ACC112 (cell line): ENCODE measurements around the gene ARID3B.
"Not testable (repeated sequence)": the region's sequence is repeated elsewhere in the genome, so short reads cannot be mapped to it uniquely, and the experiment has no call there.

Experiments
- H2AFZ ChIP-seq: fragments of 200-600 bp; sonication (generic); one replicate; pipeline ENCODE4 v1.6.0; 2017; ENCODE audit warnings: antibody characterized with exemption, low read length; ENCODE audit not compliant: unreplicated experiment
- H3K27ac ChIP-seq: fragments of 200-600 bp; sonication (generic); 2 replicates; pipeline ENCODE4 v1.5.1; 2014; ENCODE audit warnings: low read depth, mild to moderate bottlenecking, antibody characterized with exemption, low read length, moderate library complexity
- H3K27me3 ChIP-seq: fragments of 200-600 bp; sonication (generic); 2 replicates; pipeline ENCODE4 v1.6.1; 2014; ENCODE audit warnings: mild to moderate bottlenecking, antibody characterized with exemption, low read length, moderate library complexity, mixed read lengths; ENCODE audit not compliant: insufficient read depth
- H3K36me3 ChIP-seq: fragments of 200-600 bp; sonication (generic); 2 replicates; pipeline ENCODE4 v1.6.1; 2016; ENCODE audit warnings: mild to moderate bottlenecking, antibody characterized with exemption, low read length, moderate library complexity, mixed read lengths; ENCODE audit not compliant: insufficient read depth
- H3K4me1 ChIP-seq: fragments of 200-600 bp; sonication (generic); one replicate; pipeline ENCODE4 v1.6.1; 2016; ENCODE audit warnings: low read length, mixed read lengths; ENCODE audit not compliant: insufficient read depth, unreplicated experiment, control insufficient read depth
- H3K4me3 ChIP-seq: fragments of 200-600 bp; sonication (generic); 2 replicates; pipeline ENCODE4 v1.5.1; 2014; ENCODE audit warnings: mild to moderate bottlenecking, low read depth, low read length
- H3K79me2 ChIP-seq: fragments of 200-600 bp; sonication (generic); one replicate; pipeline ENCODE4 v1.6.0; 2016; ENCODE audit warnings: low read length; ENCODE audit not compliant: control insufficient read depth, unreplicated experiment, insufficient read depth

The ARID3B gene

GRCh38 chr15:74628949-74629348 is 87.9 kb downstream of the ARID3B start:
- Histone ChIP-seq H3K4me3 (no peak overlapping the region), H3K27ac (no peak overlapping the region), H3K79me2 (no peaks in the 10 kb centered on the region), H3K36me3 (no peaks in the 10 kb centered on the region), H2AFZ (no peak overlapping the region), H3K27me3 (no peaks in the 10 kb centered on the region), H3K4me1 (no peaks in the 10 kb centered on the region)

DNA sequence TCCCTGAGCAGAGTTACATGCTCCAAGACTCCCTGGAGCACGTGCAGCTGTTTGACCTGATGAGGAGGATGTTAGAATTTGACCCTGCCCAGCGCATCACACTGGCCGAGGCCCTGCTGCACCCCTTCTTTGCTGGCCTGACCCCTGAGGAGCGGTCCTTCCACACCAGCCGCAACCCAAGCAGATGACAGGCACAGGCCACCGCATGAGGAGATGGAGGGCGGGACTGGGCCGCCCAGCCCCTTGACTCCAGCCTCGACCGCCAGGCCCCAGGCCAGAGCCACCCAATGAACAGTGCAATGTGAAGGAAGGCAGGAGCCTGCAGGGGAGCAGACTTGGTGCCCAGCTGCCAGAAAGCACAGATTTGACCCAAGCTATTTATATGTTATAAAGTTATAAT is 88.7 kb downstream of the ARID3B start:
- H3K4me1 ChIP-seq, H3K36me3 ChIP-seq, H3K27ac ChIP-seq, H3K4me3 ChIP-seq, H2AFZ ChIP-seq, H3K27me3 ChIP-seq, H3K79me2 ChIP-seq: not testable (repeated sequence)

DNA sequence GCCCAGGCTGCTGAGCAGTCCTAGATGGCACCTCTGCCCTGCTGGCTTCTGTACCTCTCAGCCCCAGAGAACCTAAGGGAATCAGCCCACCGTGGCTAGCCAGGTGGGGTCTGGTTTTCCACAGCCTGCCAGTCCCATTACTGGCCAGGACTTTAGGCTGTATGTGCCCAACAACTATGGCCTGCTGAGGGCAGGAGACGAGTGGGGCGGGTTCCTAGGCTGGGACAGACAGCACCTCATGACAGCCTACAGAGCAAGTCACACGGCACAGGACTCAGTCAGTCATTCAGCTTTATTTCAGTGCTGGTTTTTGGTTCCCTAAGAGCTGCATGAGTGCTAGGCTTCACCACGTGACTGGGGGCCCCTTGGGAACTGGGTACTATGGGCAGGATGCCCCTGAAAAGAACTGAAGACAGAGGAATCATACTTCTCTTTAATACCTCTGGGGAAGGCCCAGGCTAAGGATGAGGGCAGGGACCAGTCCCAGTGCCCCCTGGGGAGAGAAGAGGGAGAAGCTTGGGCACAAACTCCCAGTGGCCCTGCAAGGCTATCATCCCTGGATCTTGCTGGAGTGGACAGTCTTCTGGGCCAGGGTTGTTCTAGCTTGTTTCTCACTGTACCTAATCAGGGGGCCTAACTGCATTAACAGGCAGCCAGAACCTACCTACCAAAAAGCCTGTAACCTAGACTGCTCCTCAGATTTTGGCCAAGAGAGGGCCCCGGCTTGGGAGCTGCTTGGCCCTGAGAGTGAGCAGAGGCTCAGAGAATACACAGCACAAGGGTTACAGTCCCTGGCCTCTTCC is 89.5 kb downstream of the ARID3B start:
- Histone ChIP-seq H3K4me1 (no peaks in the 10 kb centered on the region), H3K79me2 (no peaks in the 10 kb centered on the region), H2AFZ (no peak overlapping the region), H3K27me3 (no peaks in the 10 kb centered on the region), H3K4me3 (no peak overlapping the region), H3K27ac (no peak overlapping the region), H3K36me3 (no peaks in the 10 kb centered on the region)

DNA sequence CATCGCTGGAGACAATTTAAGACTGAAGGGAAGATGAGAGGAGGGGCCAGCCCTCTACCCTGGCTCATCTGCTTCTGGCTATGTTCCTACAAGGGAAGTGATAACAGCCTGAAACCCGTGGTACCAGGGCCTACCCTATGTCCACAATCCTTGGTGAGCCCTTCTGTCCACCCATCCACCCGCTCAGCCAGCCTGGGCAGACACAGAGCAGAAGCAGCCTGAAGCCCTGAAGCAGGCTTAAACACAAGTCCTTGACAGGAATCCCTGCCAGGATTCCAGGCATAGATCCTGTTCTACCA is 90.0 kb downstream of the ARID3B start:
- no peak overlapping the region for H3K4me3 ChIP-seq
- H3K27me3 ChIP-seq: no peaks in the 10 kb centered on the region
- no peak overlapping the region for H2AFZ ChIP-seq
- no peaks in the 10 kb centered on the region for H3K36me3 ChIP-seq
- no peak overlapping the region for H3K27ac ChIP-seq
- H3K79me2 ChIP-seq: no peaks in the 10 kb centered on the region
- no peaks in the 10 kb centered on the region for H3K4me1 ChIP-seq

GRCh38 chr15:74631408-74631807 is 90.4 kb downstream of the ARID3B start:
- no peaks in the 10 kb centered on the region for H3K36me3 ChIP-seq
- no peaks in the 10 kb centered on the region for H3K27me3 ChIP-seq
- H3K79me2 ChIP-seq: no peaks in the 10 kb centered on the region
- H3K4me3 ChIP-seq: no peak overlapping the region
- H2AFZ ChIP-seq: no peak overlapping the region
- no peaks in the 10 kb centered on the region for H3K4me1 ChIP-seq
- no peak overlapping the region for H3K27ac ChIP-seq

DNA sequence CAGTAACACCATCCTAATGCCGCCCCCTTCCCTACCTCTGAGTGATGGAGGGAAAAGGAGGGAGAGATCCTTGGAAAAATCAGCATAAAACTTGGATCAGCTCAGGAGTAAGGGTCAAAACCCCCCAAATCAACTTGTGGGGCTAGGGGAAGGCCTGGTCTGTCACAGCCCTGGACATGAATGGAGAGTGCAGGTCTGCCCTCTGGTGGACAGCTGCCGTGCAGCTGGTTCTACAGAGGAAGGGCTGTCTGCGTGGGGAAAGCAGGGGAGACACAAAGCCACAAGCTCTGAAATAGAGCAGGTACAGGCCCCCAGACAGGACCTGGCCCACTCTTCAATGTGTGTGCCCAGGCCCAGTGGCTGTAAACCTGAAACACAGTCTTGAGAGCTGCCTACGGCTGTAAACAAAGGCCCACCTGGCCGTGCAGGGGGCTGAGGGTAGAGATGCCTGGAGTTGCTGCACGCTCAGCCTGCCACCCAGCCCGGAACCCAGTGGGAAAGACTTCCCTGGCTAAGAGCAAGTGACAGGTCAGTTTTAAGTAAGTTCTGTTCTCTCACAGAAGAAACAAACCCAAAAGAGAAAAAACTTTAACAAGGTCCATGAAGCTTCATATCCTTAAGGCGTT is 91.0 kb downstream of the ARID3B start:
- no peak overlapping the region for H3K4me3 ChIP-seq
- H3K79me2 ChIP-seq: no peaks in the 10 kb centered on the region
- no peak overlapping the region for H2AFZ ChIP-seq
- no peaks in the 10 kb centered on the region for H3K4me1 ChIP-seq
- H3K36me3 ChIP-seq: no peaks in the 10 kb centered on the region
- no peaks in the 10 kb centered on the region for H3K27me3 ChIP-seq
- H3K27ac ChIP-seq: no peak overlapping the region

- Histone ChIP-seq H3K4me1 (no peaks in the 10 kb centered on the region), H2AFZ (no peak overlapping the region), H3K79me2 (no peaks in the 10 kb centered on the region), H3K27me3 (no peaks in the 10 kb centered on the region), H3K36me3 (no peaks in the 10 kb centered on the region), H3K27ac (no peak overlapping the region), H3K4me3 (no peak overlapping the region)
These were observed 91.6 kb downstream of the ARID3B start for GRCh38 chr15:74632601-74633000.

DNA sequence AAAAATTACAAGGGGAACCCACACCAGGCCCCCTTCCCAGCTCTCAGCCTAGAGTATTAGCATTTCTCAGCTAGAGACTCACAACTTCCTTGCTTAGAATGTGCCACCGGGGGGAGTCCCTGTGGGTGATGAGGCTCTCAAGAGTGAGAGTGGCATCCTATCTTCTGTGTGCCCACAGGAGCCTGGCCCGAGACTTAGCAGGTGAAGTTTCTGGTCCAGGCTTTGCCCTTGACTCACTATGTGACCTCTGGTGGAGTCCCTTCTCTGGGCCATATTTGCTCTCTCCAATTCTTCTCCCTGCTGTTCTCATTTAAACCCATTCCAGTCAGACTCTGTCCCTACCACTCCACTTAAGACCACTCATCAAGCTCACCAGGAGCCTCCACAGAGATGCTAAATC is 92.8 kb downstream of the ARID3B start:
- Histone ChIP-seq H3K4me3 (no peak overlapping the region), H3K27me3 (no peaks in the 10 kb centered on the region), H3K4me1 (no peaks in the 10 kb centered on the region), H3K79me2 (no peaks in the 10 kb centered on the region), H3K27ac (no peak overlapping the region), H2AFZ (no peak overlapping the region), H3K36me3 (no peaks in the 10 kb centered on the region)

- no peaks in the 10 kb centered on the region for H3K79me2 ChIP-seq
- H3K4me3 ChIP-seq: no peak overlapping the region
- H3K27me3 ChIP-seq: no peaks in the 10 kb centered on the region
- H3K4me1 ChIP-seq: no peaks in the 10 kb centered on the region
- no peak overlapping the region for H2AFZ ChIP-seq
- H3K36me3 ChIP-seq: peaks cover 3% of the 10 kb centered on the region; the same call in 1 of the 2 replicates
- H3K27ac ChIP-seq: no peak overlapping the region
These were observed 94.2 kb downstream of the ARID3B start for GRCh38 chr15:74635228-74635627.

DNA sequence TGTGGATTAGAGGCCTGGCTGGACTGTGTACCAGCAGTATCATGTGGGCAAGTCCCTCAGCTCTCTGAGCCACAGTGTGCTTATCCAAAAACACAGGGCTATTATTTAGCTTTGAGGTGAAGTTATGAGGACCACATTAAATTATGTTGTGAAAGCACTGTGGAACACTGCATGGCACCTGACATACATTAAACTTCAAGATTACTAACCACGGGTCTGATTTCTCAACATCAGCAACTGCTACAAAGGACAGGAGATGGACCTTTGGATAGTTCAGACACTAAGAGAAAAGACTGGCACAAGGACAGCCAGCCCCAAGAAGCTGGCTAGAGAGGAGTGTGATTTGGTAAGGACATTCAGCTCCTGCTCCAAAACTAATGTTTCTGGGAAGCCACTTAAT is 96.0 kb downstream of the ARID3B start:
- H3K27me3 ChIP-seq: no peaks in the 10 kb centered on the region
- H3K79me2 ChIP-seq: no peaks in the 10 kb centered on the region
- no peak overlapping the region for H3K27ac ChIP-seq
- H3K36me3 ChIP-seq: peaks cover 3% of the 10 kb centered on the region; the same call in 1 of the 2 replicates
- H3K4me3 ChIP-seq: no peak overlapping the region
- no peak overlapping the region for H2AFZ ChIP-seq
- H3K4me1 ChIP-seq: no peaks in the 10 kb centered on the region

DNA sequence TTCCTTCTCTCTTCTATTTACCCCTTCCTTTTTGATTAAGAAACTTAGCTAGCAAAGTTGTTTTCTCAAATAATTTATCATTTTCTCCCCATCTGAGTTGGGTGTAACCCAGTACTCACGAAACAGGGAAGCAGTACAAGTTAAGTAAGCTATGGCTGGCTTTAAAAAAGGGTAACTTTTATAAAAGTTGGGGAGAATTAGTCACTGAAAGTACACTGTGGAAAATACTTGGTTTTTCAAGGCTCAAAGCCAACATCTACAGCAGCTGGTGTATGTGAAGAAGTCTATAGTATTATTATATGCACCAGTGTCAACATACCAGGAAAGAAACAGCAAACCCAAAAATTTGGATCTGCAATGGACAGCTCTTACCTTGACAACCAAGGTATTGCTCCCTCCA is 100.1 kb downstream of the ARID3B start:
- Histone ChIP-seq H3K4me3 (no peak overlapping the region), H3K4me1 (peaks cover 13% of the 10 kb centered on the region), H2AFZ (no peak overlapping the region), H3K36me3 (peaks cover 3% of the 10 kb centered on the region; the same call in 1 of the 2 replicates), H3K27ac (no peak overlapping the region), H3K27me3 (no peaks in the 10 kb centered on the region), H3K79me2 (peaks cover 2% of the 10 kb centered on the region)
